ENCODE results near the gene DCPS. TPM values are rescaled to one million over a fixed set of nuclear protein-coding genes. Genes with fewer than 3 reads are reported as not detected.
"Not testable (repeated sequence)": the region's sequence is repeated elsewhere in the genome, so short reads cannot be mapped to it uniquely, and the experiment has no call there.

Gene DCPS
- total RNA-seq, result 10 to 100 TPM; 34.9 to 39.5 TPM

GRCh38 chr11:126303623-126304456 lies at the start of gene DCPS:
DCPS (plus strand) TSS chr11:126304060; CDS start chr11:126304081, 21 bp downstream.
- H3K9me3 Mint-ChIP-seq, result no peaks in the 10 kb centered on the region
- no peaks in the 10 kb centered on the region for H3K27me3 Mint-ChIP-seq (ENCODE audit: low read depth)
- peak within 1 kb of the TSS; percentile 95 for H3K4me3 Mint-ChIP-seq
- CTCF ChIA-PET, result interaction anchor here (0.7 kb wide), 1 partner anchor 177 kb away, joined by 5 read pairs; no protein-coding TSS in a partner anchor
- intact Hi-C loops (cut with micrococcal nuclease), result loop anchor here (1.0 kb wide), 7 partner anchors 13 to 401 kb away; partner anchors contain the start of genes FAM118B, FOXRED1, PUS3 and RPUSD4
- peak; percentile 86 for DNase-seq
- H3K4me1 Mint-ChIP-seq (ENCODE audit: low read depth), result peaks cover 35% of the 10 kb centered on the region
- H3K36me3 Mint-ChIP-seq (ENCODE audit: low read depth), result peaks cover 16% of the 10 kb centered on the region
- peak within 1 kb of the TSS; percentile 97 for H3K27ac Mint-ChIP-seq

- intact Hi-C loops (cut with micrococcal nuclease), result no loop called here
Measured at GRCh38 chr11:126254819-126255218, 49.0 kb upstream of the DCPS start.

GRCh38 chr11:126255507-126255906 lies 48.4 kb upstream of the DCPS start:
- H3K27ac Mint-ChIP-seq; intact Hi-C loops (cut with micrococcal nuclease); H3K9me3 Mint-ChIP-seq; DNase-seq; CTCF ChIA-PET; H3K4me3 Mint-ChIP-seq; H3K4me1 Mint-ChIP-seq (ENCODE audit: low read depth); H3K36me3 Mint-ChIP-seq (ENCODE audit: low read depth); H3K27me3 Mint-ChIP-seq (ENCODE audit: low read depth): not testable (repeated sequence)

More at GRCh38 chr11:126254819-126255218, 49.0 kb upstream of the DCPS start:
- DNase-seq, result no peak
- H3K4me1 Mint-ChIP-seq (ENCODE audit: low read depth), result no peaks in the 10 kb centered on the region
- H3K36me3 Mint-ChIP-seq (ENCODE audit: low read depth), result peaks cover 4% of the 10 kb centered on the region
- no peak overlapping the region for H3K4me3 Mint-ChIP-seq
- H3K27me3 Mint-ChIP-seq (ENCODE audit: low read depth), result no peaks in the 10 kb centered on the region
- CTCF ChIA-PET, result interaction anchor here (0.7 to 1.1 kb wide), 2 partner anchors 61 to 64 kb away, joined by 3 to 4 read pairs; no protein-coding TSS in a partner anchor
- H3K27ac Mint-ChIP-seq, result no peak overlapping the region
- H3K9me3 Mint-ChIP-seq, result no peaks in the 10 kb centered on the region

GRCh38 chr11:126256216-126256615 lies 47.6 kb upstream of the DCPS start:
- Mint-ChIP-seq H3K9me3 (no peaks in the 10 kb centered on the region), H3K27ac (no peak overlapping the region), H3K4me3 (no peak overlapping the region), H3K4me1 (ENCODE audit: low read depth) (no peaks in the 10 kb centered on the region), H3K36me3 (ENCODE audit: low read depth) (peaks cover 8% of the 10 kb centered on the region), H3K27me3 (ENCODE audit: low read depth) (no peaks in the 10 kb centered on the region)
- intact Hi-C loops (cut with micrococcal nuclease), result no loop called here
- CTCF ChIA-PET, result no interaction called here
- no peak for DNase-seq

GRCh38 chr11:126257144-126257543 lies 46.7 kb upstream of the DCPS start:
- H3K9me3 Mint-ChIP-seq, result no peaks in the 10 kb centered on the region
- CTCF ChIA-PET, result no interaction called here
- no peak overlapping the region for H3K27ac Mint-ChIP-seq
- DNase-seq, result no peak
- intact Hi-C loops (cut with micrococcal nuclease), result no loop called here
- no peaks in the 10 kb centered on the region for H3K4me1 Mint-ChIP-seq (ENCODE audit: low read depth)
- peaks cover 10% of the 10 kb centered on the region for H3K36me3 Mint-ChIP-seq (ENCODE audit: low read depth)
- no peak overlapping the region for H3K4me3 Mint-ChIP-seq
- no peaks in the 10 kb centered on the region for H3K27me3 Mint-ChIP-seq (ENCODE audit: low read depth)

- intact Hi-C loops (cut with micrococcal nuclease), result no loop called here
- no peak for DNase-seq
- no peaks in the 10 kb centered on the region for H3K9me3 Mint-ChIP-seq
- H3K4me3 Mint-ChIP-seq, result no peak overlapping the region
- no peak overlapping the region for H3K27ac Mint-ChIP-seq
- CTCF ChIA-PET, result no interaction called here
- H3K36me3 Mint-ChIP-seq (ENCODE audit: low read depth), result peaks cover 10% of the 10 kb centered on the region
- H3K27me3 Mint-ChIP-seq (ENCODE audit: low read depth), result no peaks in the 10 kb centered on the region
- H3K4me1 Mint-ChIP-seq (ENCODE audit: low read depth), result no peaks in the 10 kb centered on the region
Measured at GRCh38 chr11:126257764-126258163, 46.1 kb upstream of the DCPS start.

- Mint-ChIP-seq H3K9me3 (no peaks in the 10 kb centered on the region), H3K27ac (no peak overlapping the region), H3K4me1 (ENCODE audit: low read depth) (peaks cover 8% of the 10 kb centered on the region), H3K27me3 (ENCODE audit: low read depth) (no peaks in the 10 kb centered on the region), H3K36me3 (ENCODE audit: low read depth) (peaks cover 43% of the 10 kb centered on the region), H3K4me3 (no peak overlapping the region)
- intact Hi-C loops (cut with micrococcal nuclease), result no loop called here
- CTCF ChIA-PET, result no interaction called here
- DNase-seq, result no peak
Measured at GRCh38 chr11:126262216-126262615, 41.6 kb upstream of the DCPS start.

- H3K36me3 Mint-ChIP-seq (ENCODE audit: low read depth), result peaks cover 48% of the 10 kb centered on the region
- no peak for DNase-seq
- CTCF ChIA-PET, result no interaction called here
- H3K4me1 Mint-ChIP-seq (ENCODE audit: low read depth), result peaks cover 16% of the 10 kb centered on the region
- intact Hi-C loops (cut with micrococcal nuclease), result no loop called here
- H3K27ac Mint-ChIP-seq, result no peak overlapping the region
- no peaks in the 10 kb centered on the region for H3K27me3 Mint-ChIP-seq (ENCODE audit: low read depth)
- no peaks in the 10 kb centered on the region for H3K9me3 Mint-ChIP-seq
- H3K4me3 Mint-ChIP-seq, result no peak overlapping the region
Measured at GRCh38 chr11:126263489-126263888, 40.4 kb upstream of the DCPS start.

- CTCF ChIA-PET, result no interaction called here
- Mint-ChIP-seq H3K36me3 (ENCODE audit: low read depth) (peaks cover 49% of the 10 kb centered on the region), H3K4me3 (no peak overlapping the region), H3K27me3 (ENCODE audit: low read depth) (no peaks in the 10 kb centered on the region), H3K9me3 (no peaks in the 10 kb centered on the region), H3K4me1 (ENCODE audit: low read depth) (peaks cover 28% of the 10 kb centered on the region), H3K27ac (peak overlapping the region; percentile 28)
- intact Hi-C loops (cut with micrococcal nuclease), result loop anchor here (5.0 kb wide), 1 partner anchor 639 kb away; the partner anchor contains the start of gene CHEK1
- no peak for DNase-seq
Measured at GRCh38 chr11:126265811-126266210, 38.0 kb upstream of the DCPS start.

- peaks cover 54% of the 10 kb centered on the region for H3K36me3 Mint-ChIP-seq (ENCODE audit: low read depth)
- CTCF ChIA-PET, result no interaction called here
- no peaks in the 10 kb centered on the region for H3K27me3 Mint-ChIP-seq (ENCODE audit: low read depth)
- H3K4me1 Mint-ChIP-seq (ENCODE audit: low read depth), result peaks cover 33% of the 10 kb centered on the region
- peak overlapping the region; percentile 95 for H3K27ac Mint-ChIP-seq
- intact Hi-C loops (cut with micrococcal nuclease), result loop anchor here (1.0 to 5.0 kb wide), 2 partner anchors 379 to 640 kb away; partner anchors contain the start of gene CHEK1
- no peaks in the 10 kb centered on the region for H3K9me3 Mint-ChIP-seq
- no peak for DNase-seq
- peak overlapping the region; percentile 93 for H3K4me3 Mint-ChIP-seq
Measured at GRCh38 chr11:126267650-126268049, 36.2 kb upstream of the DCPS start.

- intact Hi-C loops (cut with micrococcal nuclease), result loop anchor here (1.0 to 5.0 kb wide), 2 partner anchors 380 to 641 kb away; partner anchors contain the start of gene CHEK1
- CTCF ChIA-PET, result no interaction called here
- Mint-ChIP-seq H3K9me3 (no peaks in the 10 kb centered on the region), H3K27me3 (ENCODE audit: low read depth) (no peaks in the 10 kb centered on the region), H3K36me3 (ENCODE audit: low read depth) (peaks cover 54% of the 10 kb centered on the region), H3K4me3 (peak overlapping the region; percentile 93), H3K4me1 (ENCODE audit: low read depth) (peaks cover 33% of the 10 kb centered on the region), H3K27ac (peak overlapping the region; percentile 95)
- no peak for DNase-seq
Measured at GRCh38 chr11:126268361-126268707, 35.5 kb upstream of the DCPS start.

GRCh38 chr11:126268708-126269579 lies 34.9 kb upstream of the DCPS start, which contains the start of the genes FOXRED1 and SRPRA:
FOXRED1 (plus strand) TSS chr11:126269154; CDS start chr11:126269207, 53 bp downstream.
SRPRA (minus strand) TSS chr11:126268895; CDS start chr11:126268804, 91 bp downstream.
- Mint-ChIP-seq H3K27ac (peak within 1 kb of the TSS; percentile 95), H3K4me3 (peak within 1 kb of the TSS; percentile 93), H3K4me1 (ENCODE audit: low read depth) (peaks cover 33% of the 10 kb centered on the region), H3K27me3 (ENCODE audit: low read depth) (no peaks in the 10 kb centered on the region), H3K36me3 (ENCODE audit: low read depth) (peaks cover 53% of the 10 kb centered on the region), H3K9me3 (no peaks in the 10 kb centered on the region)
- CTCF ChIA-PET, result no interaction called here
- intact Hi-C loops (cut with micrococcal nuclease), result loop anchor here (1.0 to 5.0 kb wide), 8 partner anchors 13 to 677 kb away; partner anchors contain the start of genes CHEK1, DCPS, FAM118B and PUS3
- DNase-seq, result peak; percentile 100

All from activated naive CD4-positive, alpha-beta T cell treated with anti-CD3 and anti-CD28 coated beads for 36 hours (primary cell).